Stimulated activated naive CD8-positive, alpha-beta T cell treated with anti-CD3 and anti-CD28 coated beads, Interleukin-15, amount 100 ng/mL, for 72 hours (primary cell): Measurements from ENCODE around the gene ECM2.

ENCODE experiments used
- ATAC-seq: fragments of 150-1000 bp; cut with Tn5 transposase; 2 replicates; pipeline ENCODE4 v1.10.0; 2021; ENCODE audit warnings: mild to moderate bottlenecking, moderate library complexity
- DNase-seq, 2 donors: peaks; one replicate each; pipeline ENCODE4 v3.0.0; 2021 to 2022
- H3K27ac Mint-ChIP-seq, 2 donors: one replicate each; pipeline ENCODE4 v1.8.0; 2022; ENCODE audit warnings: mild to moderate bottlenecking in 2 of 2, mixed read lengths in 2 of 2, moderate library complexity in 2 of 2
- H3K27me3 Mint-ChIP-seq: one replicate; pipeline ENCODE4 v1.8.0; 2022; ENCODE audit warnings: mixed read lengths
- H3K4me1 Mint-ChIP-seq: one replicate; pipeline ENCODE4 v1.8.0; 2022; ENCODE audit warnings: mild to moderate bottlenecking, mixed read lengths
- H3K4me3 Mint-ChIP-seq, 2 donors: one replicate each; pipeline ENCODE4 v1.8.0; 2022; ENCODE audit warnings: mild to moderate bottlenecking in 2 of 2, mixed read lengths in 2 of 2, moderate library complexity in 1 of 2
- H3K9me3 Mint-ChIP-seq, 2 donors: one replicate each; pipeline ENCODE4 v1.8.0; 2022; ENCODE audit warnings: mixed read lengths in 2 of 2

The ECM2 gene

GRCh38 chr9:92513349-92513748, 22.4 kb downstream of the ECM2 start:
- Mint-ChIP-seq H3K4me1 (peaks cover 6% of the 10 kb centered on the region), H3K27ac (no peak overlapping the region), H3K4me3 (no peak overlapping the region), H3K9me3 (no peaks in the 10 kb centered on the region), H3K27me3 (no peaks in the 10 kb centered on the region)
- no peak for DNase-seq
- ATAC-seq: no peak

GRCh38 chr9:92512622-92513021, 23.2 kb downstream of the ECM2 start:
- H3K9me3 Mint-ChIP-seq: no peaks in the 10 kb centered on the region
- no peaks in the 10 kb centered on the region for H3K27me3 Mint-ChIP-seq
- peaks cover 6% of the 10 kb centered on the region for H3K4me1 Mint-ChIP-seq
- ATAC-seq (no peak), DNase-seq (no peak)
- H3K4me3 Mint-ChIP-seq: no peak overlapping the region
- H3K27ac Mint-ChIP-seq: no peak overlapping the region

- Mint-ChIP-seq H3K27ac (no peak overlapping the region), H3K27me3 (no peaks in the 10 kb centered on the region), H3K9me3 (no peaks in the 10 kb centered on the region), H3K4me1 (peaks cover 12% of the 10 kb centered on the region), H3K4me3 (no peak overlapping the region)
- no peak for DNase-seq
- ATAC-seq: no peak
Observed at GRCh38 chr9:92510747-92511146, 25.0 kb downstream of the ECM2 start.

- Mint-ChIP-seq H3K27ac (no peak overlapping the region), H3K4me3 (no peak overlapping the region), H3K27me3 (no peaks in the 10 kb centered on the region), H3K9me3 (no peaks in the 10 kb centered on the region), H3K4me1 (peaks cover 12% of the 10 kb centered on the region)
- DNase-seq (no peak), ATAC-seq (no peak)
Observed at GRCh38 chr9:92509050-92509449, 26.7 kb downstream of the ECM2 start.

GRCh38 chr9:92508018-92508820, 27.6 kb downstream of the ECM2 start:
- no peaks in the 10 kb centered on the region for H3K27me3 Mint-ChIP-seq
- no peaks in the 10 kb centered on the region for H3K9me3 Mint-ChIP-seq
- ATAC-seq (no peak), DNase-seq (no peak)
- H3K4me3 Mint-ChIP-seq: no peak overlapping the region
- H3K4me1 Mint-ChIP-seq: peaks cover 12% of the 10 kb centered on the region
- peak overlapping the region in 1 of 2 donors; percentile 55 for H3K27ac Mint-ChIP-seq

GRCh38 chr9:92507496-92507895, 28.3 kb downstream of the ECM2 start:
- no peaks in the 10 kb centered on the region for H3K27me3 Mint-ChIP-seq
- DNase-seq (no peak), ATAC-seq (no peak)
- H3K4me3 Mint-ChIP-seq: no peak overlapping the region
- H3K27ac Mint-ChIP-seq: peak overlapping the region in 1 of 2 donors; percentile 55
- H3K9me3 Mint-ChIP-seq: no peaks in the 10 kb centered on the region
- H3K4me1 Mint-ChIP-seq: peaks cover 7% of the 10 kb centered on the region

GRCh38 chr9:92507005-92507404, 28.8 kb downstream of the ECM2 start:
- peak overlapping the region in 1 of 2 donors; percentile 4 for H3K27ac Mint-ChIP-seq
- no peaks in the 10 kb centered on the region for H3K9me3 Mint-ChIP-seq
- H3K4me1 Mint-ChIP-seq: peaks cover 5% of the 10 kb centered on the region
- no peak for DNase-seq
- H3K27me3 Mint-ChIP-seq: no peaks in the 10 kb centered on the region
- H3K4me3 Mint-ChIP-seq: no peak overlapping the region
- no peak for ATAC-seq

- ATAC-seq (no peak), DNase-seq (no peak)
- H3K9me3 Mint-ChIP-seq: no peaks in the 10 kb centered on the region
- peaks cover 5% of the 10 kb centered on the region for H3K4me1 Mint-ChIP-seq
- no peak overlapping the region for H3K27ac Mint-ChIP-seq
- no peaks in the 10 kb centered on the region for H3K27me3 Mint-ChIP-seq
- H3K4me3 Mint-ChIP-seq: no peak overlapping the region
Observed at GRCh38 chr9:92506184-92506857, 29.5 kb downstream of the ECM2 start.

GRCh38 chr9:92504881-92505280, 30.9 kb downstream of the ECM2 start:
- DNase-seq (no peak), ATAC-seq (no peak)
- Mint-ChIP-seq H3K27me3 (no peaks in the 10 kb centered on the region), H3K9me3 (no peaks in the 10 kb centered on the region), H3K4me3 (no peak overlapping the region), H3K4me1 (peaks cover 5% of the 10 kb centered on the region), H3K27ac (no peak overlapping the region)

- H3K9me3 Mint-ChIP-seq: no peaks in the 10 kb centered on the region
- ATAC-seq: no peak
- no peak for DNase-seq
- peaks cover 5% of the 10 kb centered on the region for H3K4me1 Mint-ChIP-seq
- H3K27ac Mint-ChIP-seq: no peak overlapping the region
- no peaks in the 10 kb centered on the region for H3K27me3 Mint-ChIP-seq
- H3K4me3 Mint-ChIP-seq: no peak overlapping the region
Observed at GRCh38 chr9:92503156-92503555, 32.6 kb downstream of the ECM2 start.

GRCh38 chr9:92501671-92502393, 34.0 kb downstream of the ECM2 start:
- peak; percentile 67 for ATAC-seq
- no peak overlapping the region for H3K4me3 Mint-ChIP-seq
- no peaks in the 10 kb centered on the region for H3K27me3 Mint-ChIP-seq
- no peaks in the 10 kb centered on the region for H3K4me1 Mint-ChIP-seq
- peak in 1 of 2 donors; percentile 15 for DNase-seq
- no peaks in the 10 kb centered on the region for H3K9me3 Mint-ChIP-seq
- H3K27ac Mint-ChIP-seq: no peak overlapping the region

GRCh38 chr9:92500725-92501124, 35.1 kb downstream of the ECM2 start:
- Mint-ChIP-seq H3K27me3 (no peaks in the 10 kb centered on the region), H3K4me3 (no peak overlapping the region), H3K4me1 (no peaks in the 10 kb centered on the region), H3K27ac (no peak overlapping the region), H3K9me3 (no peaks in the 10 kb centered on the region)
- DNase-seq (no peak), ATAC-seq (no peak)

- no peak for ATAC-seq
- DNase-seq: no peak
- H3K4me3 Mint-ChIP-seq: no peak overlapping the region
Observed at GRCh38 chr9:92499701-92500100, 36.1 kb downstream of the ECM2 start.

GRCh38 chr9:92496396-92497176, 39.2 kb downstream of the ECM2 start:
- Mint-ChIP-seq H3K27ac (no peak overlapping the region), H3K4me3 (no peak overlapping the region), H3K4me1 (no peaks in the 10 kb centered on the region), H3K9me3 (no peaks in the 10 kb centered on the region), H3K27me3 (no peaks in the 10 kb centered on the region)
- ATAC-seq (no peak), DNase-seq (no peak)

More at GRCh38 chr9:92499701-92500100, 36.1 kb downstream of the ECM2 start:
- Mint-ChIP-seq H3K4me1 (no peaks in the 10 kb centered on the region), H3K27me3 (no peaks in the 10 kb centered on the region), H3K9me3 (no peaks in the 10 kb centered on the region), H3K27ac (no peak overlapping the region)

- no peak overlapping the region for H3K27ac Mint-ChIP-seq
Observed at GRCh38 chr9:92494856-92495255, 40.9 kb downstream of the ECM2 start.

More at GRCh38 chr9:92494856-92495255, 40.9 kb downstream of the ECM2 start:
- no peaks in the 10 kb centered on the region for H3K27me3 Mint-ChIP-seq
- no peak for DNase-seq
- H3K4me1 Mint-ChIP-seq: no peaks in the 10 kb centered on the region
- no peak overlapping the region for H3K4me3 Mint-ChIP-seq
- H3K9me3 Mint-ChIP-seq: no peaks in the 10 kb centered on the region
- no peak for ATAC-seq
